H1 (cell line): ENCODE results near the gene ADORA1. TPM values are rescaled to one million over a fixed set of nuclear protein-coding genes. Genes with fewer than 3 reads are reported as not detected.

Experiments used
- CTCF ChIA-PET: fragments of 300-600 bp; sonication (Branson Sonifier 250); formaldehyde crosslinking; loops from one replicate; lab custom pipeline; 2021; ENCODE audit not compliant: partially characterized antibody; lab: Charles Lee
- POLR2A ChIA-PET: fragments of 300-600 bp; sonication (Branson Sonifier 250); formaldehyde crosslinking; loops from one replicate; lab custom pipeline; 2021; ENCODE audit warnings: inconsistent platforms; ENCODE audit not compliant: partially characterized antibody; lab: Charles Lee
- DNase-seq, 2 experiments: peaks; one replicate each; pipeline versions ENCODE4 v3.0.0 to v3.0.0-alpha.2; 2010 to 2022; ENCODE audit warnings: low spot score in 2 of 2, low read depth in 1 of 2, mixed read lengths in 1 of 2
- FAIRE-seq: peaks from 2 replicates; lab custom pipeline; 2011; peaks lifted over from hg19 to GRCh38; lab: Jason Lieb, UNC
- H2AFZ ChIP-seq: 2 replicates; pipeline ENCODE4 v1.8.1; 2012; ENCODE audit warnings: low read length, inconsistent platforms
- H2AK5ac ChIP-seq: 2 replicates; pipeline ENCODE4 v1.6.1; 2013; ENCODE audit warnings: low read depth, low read length
- H2BK120ac ChIP-seq: replicated peaks from 2 replicates; pipeline ENCODE3; 2013; ENCODE audit warnings: low read depth, low read length, inconsistent platforms
- H2BK12ac ChIP-seq: 2 replicates; pipeline ENCODE4 v1.6.1; 2013; ENCODE audit warnings: low read depth, low read length
- H2BK15ac ChIP-seq: 2 replicates; pipeline ENCODE4 v1.6.1; 2013; ENCODE audit warnings: low read length
- H2BK20ac ChIP-seq: 2 replicates; pipeline ENCODE4 v1.6.1; 2013; ENCODE audit warnings: low read length
- H2BK5ac ChIP-seq: 2 replicates; pipeline ENCODE4 v1.6.1; 2013; ENCODE audit warnings: low read depth, low read length
- H3K14ac ChIP-seq: 2 replicates; pipeline ENCODE4 v1.6.1; 2013; ENCODE audit warnings: inconsistent platforms; ENCODE audit not compliant: insufficient read length
- H3K18ac ChIP-seq: 2 replicates; pipeline ENCODE4 v1.6.1; 2013; ENCODE audit warnings: low read length; ENCODE audit errors: extremely low read depth
- H3K23ac ChIP-seq: 2 replicates; pipeline ENCODE4 v1.6.1; 2013; ENCODE audit warnings: inconsistent platforms; ENCODE audit not compliant: insufficient read length
- H3K23me2 ChIP-seq: 2 replicates; pipeline ENCODE4 v1.6.1; 2013; ENCODE audit warnings: low read depth, low read length
- H3K27ac ChIP-seq: 2 replicates; pipeline ENCODE4 v1.6.1; 2011; ENCODE audit warnings: low read depth, low read length, inconsistent platforms
- H3K27me3 ChIP-seq, 4 experiments: replicated peaks in 1 of 4; 1 replicate in 1 of 4; 2 replicates in 3 of 4; pipeline versions ENCODE4 v1.6.1 to v1.8.1; 2011 to 2013; ENCODE audit warnings: low read length in 3 of 4, mild to moderate bottlenecking in 3 of 4, inconsistent platforms in 2 of 4, mixed read lengths in 2 of 4, moderate library complexity in 1 of 4; ENCODE audit not compliant: control insufficient read depth in 3 of 4, insufficient read depth in 3 of 4; ENCODE audit errors: extremely low read depth in 1 of 4
- H3K36me3 ChIP-seq, 4 experiments: 2 replicates each; pipeline versions ENCODE4 v1.6.1 to v1.8.1; 2011 to 2013; ENCODE audit warnings: mild to moderate bottlenecking in 4 of 4, low read length in 3 of 4, moderate library complexity in 2 of 4, control low read depth in 1 of 4, inconsistent platforms in 1 of 4; ENCODE audit not compliant: insufficient read depth in 4 of 4, control insufficient read depth in 2 of 4
- H3K4ac ChIP-seq: replicated peaks from 2 replicates; pipeline ENCODE3; 2013; ENCODE audit warnings: low read length, low read depth, mixed read lengths, inconsistent platforms; ENCODE audit not compliant: insufficient read length
- H3K4me1 ChIP-seq, 4 experiments: replicated peaks in 1 of 4; 1 replicate in 1 of 4; 2 replicates in 3 of 4; pipeline versions ENCODE4 v1.6.1 to v1.8.1; 2011 to 2013; ENCODE audit warnings: low read length in 3 of 4, inconsistent platforms in 2 of 4, mixed read lengths in 1 of 4; ENCODE audit not compliant: insufficient read depth in 4 of 4, control insufficient read depth in 3 of 4
- H3K4me2 ChIP-seq, 2 experiments: 2 replicates each; pipeline versions ENCODE4 v1.6.1 to v1.8.1; 2011 to 2013; ENCODE audit warnings: low read depth in 2 of 2, low read length in 2 of 2, control low read depth in 1 of 2, inconsistent platforms in 1 of 2, mild to moderate bottlenecking in 1 of 2; ENCODE audit not compliant: insufficient read depth in 1 of 2
- H3K4me3 ChIP-seq, 4 experiments: fragments of 200-600, 300-600 bp in 1 of 4; sonication (generic), shearing (Covaris generic), sonication (Bioruptor Twin) in 1 of 4; 2 replicates each; pipeline versions ENCODE4 v1.5.1 to v1.8.1; 2011 to 2016; ENCODE audit warnings: low read length in 4 of 4, low read depth in 3 of 4, control low read depth in 2 of 4, inconsistent platforms in 2 of 4, mild to moderate bottlenecking in 2 of 4, mixed read lengths in 1 of 4, moderate library complexity in 1 of 4; ENCODE audit not compliant: insufficient read depth in 2 of 4; ENCODE audit errors: extremely low read depth in 1 of 4
- H3K56ac ChIP-seq: replicated peaks from 2 replicates; pipeline ENCODE3; 2013; ENCODE audit warnings: low read depth, mild to moderate bottlenecking, mixed read lengths, low read length, inconsistent platforms; ENCODE audit not compliant: insufficient read length
- H3K79me1 ChIP-seq: 2 replicates; pipeline ENCODE4 v1.6.1; 2013; ENCODE audit warnings: low read depth, low read length, control low read depth
- H3K79me2 ChIP-seq, 2 experiments: 2 replicates each; pipeline versions ENCODE4 v1.6.1 to v1.8.1; 2012 to 2013; ENCODE audit warnings: low read length in 2 of 2, mild to moderate bottlenecking in 2 of 2, inconsistent platforms in 1 of 2; ENCODE audit not compliant: insufficient read depth in 2 of 2, control insufficient read depth in 1 of 2
- H3K9ac ChIP-seq, 4 experiments: replicated peaks in 1 of 4; 1 replicate in 1 of 4; 2 replicates in 3 of 4; pipeline versions ENCODE4 v1.6.1 to v1.8.1; 2011 to 2013; ENCODE audit warnings: low read depth in 3 of 4, low read length in 3 of 4, control low read depth in 2 of 4, mild to moderate bottlenecking in 2 of 4, moderate library complexity in 2 of 4, inconsistent platforms in 1 of 4; ENCODE audit errors: extremely low read depth in 1 of 4
- H3K9me3 ChIP-seq, 2 experiments: 2 replicates each; pipeline versions ENCODE4 v1.6.1 to v1.8.1; 2012 to 2013; ENCODE audit warnings: mild to moderate bottlenecking in 2 of 2, moderate library complexity in 2 of 2, control low read depth in 1 of 2, inconsistent platforms in 1 of 2, low read depth in 1 of 2, low read length in 1 of 2, mixed read lengths in 1 of 2; ENCODE audit not compliant: insufficient read depth in 2 of 2
- H4K20me1 ChIP-seq, 2 experiments: replicated peaks in 1 of 2; 2 replicates each; pipeline versions ENCODE3 to v1.8.1; 2011 to 2013; ENCODE audit warnings: inconsistent platforms in 2 of 2, low read length in 2 of 2, mild to moderate bottlenecking in 1 of 2; ENCODE audit not compliant: insufficient read depth in 2 of 2, control insufficient read depth in 1 of 2
- H4K5ac ChIP-seq: 2 replicates; pipeline ENCODE4 v1.6.1; 2013; ENCODE audit warnings: low read length, low read depth, mixed read lengths, inconsistent platforms; ENCODE audit not compliant: insufficient read length
- H4K8ac ChIP-seq: 2 replicates; pipeline ENCODE4 v1.8.0; 2013; ENCODE audit warnings: mild to moderate bottlenecking, moderate library complexity, low read length, inconsistent platforms; ENCODE audit not compliant: insufficient read depth; ENCODE audit errors: extremely low read depth
- H4K91ac ChIP-seq: replicated peaks from 2 replicates; pipeline ENCODE3; 2013; ENCODE audit warnings: low read length, mixed read lengths, inconsistent platforms; ENCODE audit not compliant: insufficient read length
- CBX8 ChIP-seq: fragments of 300-800, 300-1000 bp; sonication (generic); IDR thresholded peaks from 2 replicates; pipeline ENCODE4 v1.7.1; 2016; ENCODE audit warnings: low read depth, low read length, borderline replicate concordance
- POLR2A ChIP-seq, 2 experiments: IDR thresholded peaks; 1 replicate in 1 of 2; 2 replicates in 1 of 2; pipeline ENCODE4 v1.6.1; 2011; ENCODE audit warnings: low read depth in 2 of 2, low read length in 2 of 2, mild to moderate bottlenecking in 2 of 2; ENCODE audit errors: control extremely low read depth in 1 of 2
- WGBS, 2 experiments: shearing (Covaris generic) in 1 of 2; methylation state at CpG; one replicate each; pipeline versions ENCODE4 v1.1.6 to v1.1.7; 2013 to 2015; ENCODE audit warnings: low lambda C conversion rate in 2 of 2, mixed read lengths in 2 of 2, inconsistent platforms in 1 of 2, low coverage in 1 of 2, missing lambda C conversion rate in 1 of 2; ENCODE audit not compliant: insufficient replicate concordance in 2 of 2, insufficient coverage in 1 of 2, insufficient read length in 1 of 2; ENCODE audit errors: extremely low coverage in 1 of 2, missing lambda C conversion rate in 1 of 2; 5-methylcytosine and 5-hydroxymethylcytosine counted together
- polyA plus RNA-seq, 7 experiments: library from polyadenylated mRNA; depleted of rRNA in 3 of 7; stranded (reverse) in 5 of 7; unstranded in 2 of 7; fragments of >200 nt in 5 of 7; fragments of 200-250 nt in 2 of 7; gene quantifications; 1 replicate in 5 of 7; 2 replicates in 1 of 7; 4 replicates in 1 of 7; pipeline versions ENCODE4 v1.2.1 to v1.2.3, GENCODE V29; 2011 to 2013; ENCODE audit warnings: missing spikeins in 2 of 7, mixed read lengths in 2 of 7
- total RNA-seq: library from RNA; stranded (reverse); fragmentation: NEBNext Ultra II Directional; extraction: Animal tissue kit (Norgen Biotek cat#: 25700); gene quantifications from 2 replicates; pipeline ENCODE4 v1.2.1, GENCODE V29; 2021

Gene ADORA1
- total and polyA plus RNA-seq, 2 of the 8 experiments (the other 6 are each of a cell fraction or from before 2014, with no cell fraction given) = 3.3 to 6.7 TPM

- Histone ChIP-seq H3K4ac (peak overlapping the region; percentile 23), H3K9ac (no peak overlapping the region), H4K91ac (no peak overlapping the region), H2BK120ac (peak overlapping the region; percentile 45), H4K8ac (peak overlapping the region; percentile 74), H2BK15ac (peak overlapping the region; percentile 55; the same call in 1 of the 2 replicates), H2BK12ac (no peak overlapping the region; the same call in 1 of the 2 replicates), H3K27me3 (no peaks in the 10 kb centered on the region), H2BK20ac (0 out of 2 replicates have a peak overlapping the region, but pooled peaks have one; percentile 29), H4K5ac (no peak overlapping the region), H3K4me1 (peaks cover 6 to 17% (median 11%) of the 10 kb centered on the region in 4 experiments), H3K56ac (no peak overlapping the region), H3K14ac (no peak overlapping the region), H2BK5ac (no peak overlapping the region), H3K18ac (peak overlapping the region; percentile 55; the same call in 1 of the 2 replicates), H2AFZ (no peak overlapping the region), H4K20me1 (no peaks in the 10 kb centered on the region), H2AK5ac (no peak overlapping the region), H3K23ac (no peak overlapping the region), H3K36me3 (no peaks in the 10 kb centered on the region), H3K23me2 (no peaks in the 10 kb centered on the region), H3K4me2 (no peak overlapping the region), H3K79me2 (no peaks in the 10 kb centered on the region), H3K4me3 (no peak overlapping the region), H3K79me1 (no peaks in the 10 kb centered on the region), H3K9me3 (no peaks in the 10 kb centered on the region), H3K27ac (no peak overlapping the region)
- DNase-seq (no peak), FAIRE-seq (no peak)
- 82% methylated on average over 4 of the region's 4 CpGs; no CpG with 5 or more reads in 1 of the 2 experiments for WGBS, 2 experiments
- POLR2A ChIA-PET = interaction anchor here (0.7 to 0.8 kb wide), 2 partner anchors 122 to 359 kb away, joined by 3 read pairs; no protein-coding TSS in a partner anchor
- CTCF ChIA-PET = interaction anchor here (0.6 to 6.1 kb wide), 13 partner anchors 10 to 145 kb away, joined by 3 to 64 read pairs (median 4); partner anchors contain the start of genes ADORA1 and MYBPH
- no peak for TF ChIP-seq CBX8
- no peak for TF ChIP-seq POLR2A (IDR thresholded peaks at IDR 0.05; ENCODE audit: control extremely low read depth in 1 of 2, low read depth in 2 of 2, low read length in 2 of 2)
These were observed 58.1 kb downstream of the ADORA1 start for GRCh38 chr1:203185585-203185984.
